Measurements from ENCODE around the gene CARD19. TPM values are rescaled to one million over a fixed set of nuclear protein-coding genes. Genes with fewer than 3 reads are reported as not detected.
A peak's percentile ranks its signal among the peaks of the same experiment; 100 is the strongest.

The CARD19 gene
- total and polyA plus RNA-seq, 2 experiments from 2014 or later, result 36.8 to 48.3 TPM

GRCh38 chr9:93108291-93109041 lies 12.4 kb downstream of the CARD19 start:
- no peaks in the 10 kb centered on the region; the same call in 2 of the 3 replicates for H3K9me3 Mint-ChIP-seq

GRCh38 chr9:93110311-93110855 lies 14.4 kb downstream of the CARD19 start:
- Histone ChIP-seq H3K9me2 (ENCODE audit: insufficient read depth) (no peaks in the 10 kb centered on the region), H3K79me2 (replicated peaks; ENCODE audit: insufficient read depth) (peaks cover 3% of the 10 kb centered on the region; the same call in 1 of the 2 replicates), H3F3A (replicated peaks; ENCODE audit: low read depth) (no peaks in the 10 kb centered on the region), H3K27me3 (ENCODE audit: insufficient read depth) (no peaks in the 10 kb centered on the region), H2AFZ (no peak overlapping the region), H3K27ac (ENCODE audit: low read depth) (no peak overlapping the region), H3K36me3 (ENCODE audit: insufficient read depth) (no peaks in the 10 kb centered on the region), H3K4me1 (ENCODE audit: insufficient read depth) (no peaks in the 10 kb centered on the region), H3K4me3 (no peak overlapping the region), H3K4me2 (no peak overlapping the region), H4K20me1 (replicated peaks; ENCODE audit: insufficient read depth) (peaks cover 10% of the 10 kb centered on the region; the same call in 1 of the 2 replicates)
- Mint-ChIP-seq H3K36me3 (ENCODE audit: low read depth) (peaks cover 4% of the 10 kb centered on the region; the same call in 1 of the 3 replicates), H3K4me1 (peaks cover 8% of the 10 kb centered on the region), H3K27ac (no peak overlapping the region), H3K9me3 (no peaks in the 10 kb centered on the region; the same call in 2 of the 3 replicates), H3K27me3 (ENCODE audit: insufficient read depth, low read depth, poor library complexity) (peaks cover 6% of the 10 kb centered on the region), H3K4me3 (no peak overlapping the region)
- DNase-seq (ENCODE audit: low spot score) (no peak), ATAC-seq (no peak)
- TF ChIP-seq REST (IDR thresholded peaks at IDR 0.05; ENCODE audit: unreplicated experiment) (no peak), EZH2phosphoT487 (IDR thresholded peaks at IDR 0.05; ENCODE audit: unreplicated experiment) (no peak), NANOG (IDR thresholded peaks at IDR 0.05; ENCODE audit: borderline replicate concordance) (no peak), POLR2AphosphoS5 (IDR thresholded peaks at IDR 0.05; ENCODE audit: low read depth) (no peak), CTCF (conservative IDR thresholded peaks at IDR 0.05; ENCODE audit: low read depth in 2 of 2) (no peak), ZNF114 (CRISPR knock-in tag; IDR thresholded peaks at IDR 0.05) (no peak), ETS1 (IDR thresholded peaks at IDR 0.05) (no peak), CREB1 (CRISPR knock-in tag; IDR thresholded peaks at IDR 0.05; ENCODE audit: low read depth) (no peak), EZH2 (IDR thresholded peaks at IDR 0.05; ENCODE audit: low read depth, unreplicated experiment) (no peak)

More at GRCh38 chr9:93108291-93109041, 12.4 kb downstream of the CARD19 start:
- DNase-seq (ENCODE audit: low spot score) (no peak), ATAC-seq (no peak)
- Mint-ChIP-seq H3K4me3 (no peak overlapping the region), H3K27ac (no peak overlapping the region), H3K4me1 (peaks cover 3% of the 10 kb centered on the region; the same call in 1 of the 3 replicates), H3K27me3 (ENCODE audit: insufficient read depth, low read depth, poor library complexity) (peaks cover 3% of the 10 kb centered on the region), H3K36me3 (ENCODE audit: low read depth) (peaks cover 4% of the 10 kb centered on the region; the same call in 1 of the 3 replicates)
- H3K27me3 ChIP-seq (ENCODE audit: insufficient read depth), result no peaks in the 10 kb centered on the region
- H3K79me2 ChIP-seq (replicated peaks; ENCODE audit: insufficient read depth), result peaks cover 6% of the 10 kb centered on the region; the same call in 1 of the 2 replicates
- no peak overlapping the region for H3K4me2 ChIP-seq
- no peak overlapping the region for H2AFZ ChIP-seq
- no peaks in the 10 kb centered on the region for H3K36me3 ChIP-seq (ENCODE audit: insufficient read depth)
- no peak overlapping the region for H3K27ac ChIP-seq (ENCODE audit: low read depth)
- H3K4me1 ChIP-seq (ENCODE audit: insufficient read depth), result no peaks in the 10 kb centered on the region
- no peaks in the 10 kb centered on the region for H3F3A ChIP-seq (replicated peaks; ENCODE audit: low read depth)
- H3K9me2 ChIP-seq (ENCODE audit: insufficient read depth), result no peaks in the 10 kb centered on the region
- H4K20me1 ChIP-seq (replicated peaks; ENCODE audit: insufficient read depth), result peaks cover 11% of the 10 kb centered on the region; the same call in 1 of the 2 replicates
- TF ChIP-seq STAT1 (IDR thresholded peaks at IDR 0.05; ENCODE audit: unreplicated experiment) (no peak), ZNF114 (CRISPR knock-in tag; IDR thresholded peaks at IDR 0.05) (no peak), CTCF (conservative IDR thresholded peaks at IDR 0.05; ENCODE audit: low read depth in 2 of 2) (peak in 1 of 2 experiments; percentile 38; a peak in 2 of 4 replicates)
- H3K4me3 ChIP-seq, result no peak overlapping the region
